Measurements from ENCODE around the gene HCK. TPM values are rescaled to one million over a fixed set of nuclear protein-coding genes. Genes with fewer than 3 reads are reported as not detected.

HCK gene
- total RNA-seq, 4 donors from 2014 or later: 1.4 to 4.7 (median 4.2) TPM

DNA sequence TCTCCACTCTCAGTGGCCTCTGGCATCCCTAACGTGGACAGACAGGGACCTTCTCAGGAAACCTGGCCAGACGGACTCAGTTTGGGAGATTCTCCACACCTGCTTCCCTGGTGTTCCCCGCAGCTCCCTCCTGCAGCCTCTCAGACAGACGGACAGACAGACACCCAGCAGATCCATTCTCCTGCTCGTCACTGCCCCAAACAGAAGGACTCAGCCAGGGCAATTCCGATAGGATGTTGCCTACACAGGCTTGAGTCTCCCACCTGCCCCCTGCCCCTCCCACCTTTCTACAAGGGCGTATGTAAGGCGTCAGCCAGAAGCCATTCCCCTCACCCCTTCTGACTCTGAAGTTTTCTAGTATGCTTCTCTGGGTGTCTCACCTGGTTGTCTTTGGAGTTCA, 41.4 kb upstream of the HCK start:
- TF ChIP-seq, protein P1, sequence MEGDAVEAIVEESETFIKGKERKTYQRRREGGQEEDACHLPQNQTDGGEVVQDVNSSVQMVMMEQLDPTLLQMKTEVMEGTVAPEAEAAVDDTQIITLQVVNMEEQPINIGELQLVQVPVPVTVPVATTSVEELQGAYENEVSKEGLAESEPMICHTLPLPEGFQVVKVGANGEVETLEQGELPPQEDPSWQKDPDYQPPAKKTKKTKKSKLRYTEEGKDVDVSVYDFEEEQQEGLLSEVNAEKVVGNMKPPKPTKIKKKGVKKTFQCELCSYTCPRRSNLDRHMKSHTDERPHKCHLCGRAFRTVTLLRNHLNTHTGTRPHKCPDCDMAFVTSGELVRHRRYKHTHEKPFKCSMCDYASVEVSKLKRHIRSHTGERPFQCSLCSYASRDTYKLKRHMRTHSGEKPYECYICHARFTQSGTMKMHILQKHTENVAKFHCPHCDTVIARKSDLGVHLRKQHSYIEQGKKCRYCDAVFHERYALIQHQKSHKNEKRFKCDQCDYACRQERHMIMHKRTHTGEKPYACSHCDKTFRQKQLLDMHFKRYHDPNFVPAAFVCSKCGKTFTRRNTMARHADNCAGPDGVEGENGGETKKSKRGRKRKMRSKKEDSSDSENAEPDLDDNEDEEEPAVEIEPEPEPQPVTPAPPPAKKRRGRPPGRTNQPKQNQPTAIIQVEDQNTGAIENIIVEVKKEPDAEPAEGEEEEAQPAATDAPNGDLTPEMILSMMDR (IDR thresholded peaks at IDR 0.05 in 4 of 5, conservative IDR thresholded peaks at IDR 0.05 in 1 of 5): no peak
- TF ChIP-seq POLR2A (IDR thresholded peaks at IDR 0.05): no peak
- peak overlapping the region; percentile 18 to 51 (median 24) for H3K4me3 ChIP-seq
- intact Hi-C loops (cut with DNase I; ENCODE audit: low total_unique reads) (no loop called here), in situ Hi-C loops (cut with MboI; ENCODE audit: low sequenced_read_pairs in 4 of 4) (no loop called here)
- DNase-seq: no peak
- H3K9me3 ChIP-seq: no peaks in the 10 kb centered on the region
- peak overlapping the region; percentile 3 to 59 (median 52) for H3K27ac ChIP-seq
- ATAC-seq: no peak
- peaks cover 2 to 13% (median 3%) of the 10 kb centered on the region in 3 donors for H3K27me3 ChIP-seq
- peaks cover 0 to 2% of the 10 kb centered on the region in 2 donors for H3K4me1 ChIP-seq
- H3K36me3 ChIP-seq: no peaks in the 10 kb centered on the region

DNA sequence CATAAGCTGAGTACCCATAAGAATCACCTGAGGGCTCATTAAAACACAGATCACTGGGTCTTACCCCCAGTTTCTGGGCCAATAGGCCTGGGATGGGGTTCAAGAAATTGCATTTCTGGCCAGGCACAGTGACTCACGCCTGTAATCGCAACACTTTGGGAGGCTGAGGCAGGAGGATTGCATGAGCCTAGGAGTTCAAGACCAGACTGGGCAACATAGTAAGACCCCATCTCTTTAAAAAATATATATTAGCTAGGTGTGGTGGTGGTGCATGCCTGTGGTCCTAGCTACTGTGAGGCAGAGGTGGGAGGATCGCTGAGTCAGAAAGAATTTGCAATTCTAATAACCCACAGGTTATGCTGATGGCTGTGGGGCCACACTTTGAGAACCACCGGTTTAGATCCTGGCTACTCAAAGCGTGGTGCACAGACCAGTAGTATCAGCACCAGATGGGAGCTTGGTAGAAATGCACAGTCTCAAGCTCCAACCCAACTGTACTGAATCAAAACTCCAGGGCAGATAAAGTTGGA, 39.8 kb upstream of the HCK start:
- TF ChIP-seq POLR2A (IDR thresholded peaks at IDR 0.05): no peak
- TF ChIP-seq, protein P1 (IDR thresholded peaks at IDR 0.05 in 4 of 5, conservative IDR thresholded peaks at IDR 0.05 in 1 of 5): no peak
- in situ Hi-C loops (cut with MboI; ENCODE audit: low sequenced_read_pairs in 4 of 4): no loop called here
- H3K9me3 ChIP-seq: no peaks in the 10 kb centered on the region
- intact Hi-C loops (cut with DNase I; ENCODE audit: low total_unique reads): no loop called here
- peaks cover 11 to 18% (median 12%) of the 10 kb centered on the region in 3 donors for H3K27me3 ChIP-seq
- no peaks in the 10 kb centered on the region for H3K4me1 ChIP-seq
- no peaks in the 10 kb centered on the region for H3K36me3 ChIP-seq
- no peak overlapping the region for H3K27ac ChIP-seq
- peak overlapping the region in 2 of 4 donors; percentile 26 to 51 for H3K4me3 ChIP-seq
- DNase-seq (no peak), ATAC-seq (no peak)

DNA sequence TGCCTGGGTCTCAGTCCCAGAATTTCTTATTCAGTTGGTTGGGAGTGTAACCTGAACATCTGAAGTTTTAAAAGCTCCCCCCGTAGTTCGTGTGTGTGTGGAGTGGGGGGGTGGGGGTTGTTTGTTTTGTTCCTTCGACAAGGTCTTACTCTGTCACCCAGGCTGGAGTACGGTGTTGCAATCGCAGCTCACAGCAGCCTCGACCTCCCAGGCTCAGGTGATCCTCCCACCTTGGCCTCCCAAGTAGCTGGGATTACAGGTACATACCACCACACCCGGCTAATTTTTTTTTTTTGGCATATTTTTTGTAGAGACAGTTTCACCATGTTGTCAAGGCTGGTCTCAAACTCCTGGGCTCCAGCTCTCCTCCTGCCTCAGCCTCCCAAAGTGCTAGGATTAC, 38.7 kb upstream of the HCK start:
- H3K4me3 ChIP-seq: no peak overlapping the region
- in situ Hi-C loops (cut with MboI; ENCODE audit: low sequenced_read_pairs in 4 of 4) (no loop called here), intact Hi-C loops (cut with DNase I; ENCODE audit: low total_unique reads) (no loop called here)
- TF ChIP-seq, protein P1 (IDR thresholded peaks at IDR 0.05 in 4 of 5, conservative IDR thresholded peaks at IDR 0.05 in 1 of 5): no peak
- no peak for TF ChIP-seq POLR2A (IDR thresholded peaks at IDR 0.05)
- H3K9me3 ChIP-seq: no peaks in the 10 kb centered on the region
- no peak for DNase-seq
- ATAC-seq: no peak
- no peaks in the 10 kb centered on the region for H3K36me3 ChIP-seq
- peaks cover 14 to 21% (median 19%) of the 10 kb centered on the region in 3 donors for H3K27me3 ChIP-seq
- no peak overlapping the region for H3K27ac ChIP-seq
- H3K4me1 ChIP-seq: no peaks in the 10 kb centered on the region

DNA sequence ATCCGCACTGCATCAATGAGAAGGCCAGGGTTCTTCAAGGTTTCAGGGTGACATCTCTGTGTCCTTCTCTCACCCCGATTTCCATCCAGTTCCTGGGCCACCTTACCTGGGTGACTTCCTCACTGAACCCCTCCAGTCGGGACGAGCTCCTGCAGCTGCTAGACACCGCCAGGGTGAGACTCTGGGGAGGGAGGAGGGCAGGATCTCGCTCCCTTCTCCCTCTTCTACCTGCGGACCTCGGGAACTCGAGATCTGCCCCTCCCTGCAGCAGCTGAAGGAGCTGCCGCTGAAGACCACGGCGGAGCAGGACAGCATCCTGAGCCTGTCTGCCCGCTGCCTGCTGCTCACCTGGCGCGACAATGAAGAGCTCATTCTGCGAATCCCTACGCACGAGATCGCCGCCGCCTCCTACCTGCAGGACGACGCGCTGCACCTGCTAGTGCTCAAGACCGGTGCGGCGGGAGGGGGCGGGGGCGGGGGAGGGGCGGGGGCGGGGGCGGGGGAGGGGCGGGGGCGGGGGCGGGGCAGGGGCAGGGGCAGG, 34.3 kb upstream of the HCK start:
- ATAC-seq (no peak), DNase-seq (no peak)
- no peaks in the 10 kb centered on the region for H3K36me3 ChIP-seq
- TF ChIP-seq POLR2A (IDR thresholded peaks at IDR 0.05): no peak
- TF ChIP-seq, protein P1 (IDR thresholded peaks at IDR 0.05 in 4 of 5, conservative IDR thresholded peaks at IDR 0.05 in 1 of 5): no peak
- intact Hi-C loops (cut with DNase I; ENCODE audit: low total_unique reads): no loop called here
- H3K9me3 ChIP-seq: no peaks in the 10 kb centered on the region
- in situ Hi-C loops (cut with MboI; ENCODE audit: low sequenced_read_pairs in 4 of 4): no loop called here
- H3K4me1 ChIP-seq: peaks cover 0 to 4% of the 10 kb centered on the region in 2 donors
- no peak overlapping the region for H3K27ac ChIP-seq
- no peak overlapping the region for H3K4me3 ChIP-seq
- H3K27me3 ChIP-seq: peaks cover 40 to 58% (median 50%) of the 10 kb centered on the region in 3 donors
